Endothelial cell of umbilical vein (primary cell): Measurements from ENCODE around the gene ETFRF1. TPM values are rescaled to one million over a fixed set of nuclear protein-coding genes. Genes with fewer than 3 reads are reported as not detected.

Source experiments
- BruUV-seq: library from RNA; stranded (reverse); fragments of 400-500 nt; replicated peaks from 2 replicates; lab custom pipeline; 2021; lab: Mats Ljungman, UMichigan
- CTCF ChIA-PET: fragments of 300-600, 350-600 bp; sonication (Branson Sonifier 250); formaldehyde crosslinking; loops from one replicate; lab custom pipeline; 2021; ENCODE audit warnings: antibody characterized with exemption, inconsistent platforms; lab: Charles Lee
- POLR2A ChIA-PET: fragments of 300-600, 350-600 bp; sonication (Branson Sonifier 250); formaldehyde crosslinking; loops from one replicate; lab custom pipeline; 2021; ENCODE audit warnings: antibody characterized with exemption, inconsistent platforms; lab: Charles Lee
- DNase-seq: peaks from one replicate; pipeline ENCODE4 v3.0.0-alpha.2; 2011; ENCODE audit warnings: low read depth, low spot score
- FAIRE-seq: peaks from 2 replicates; lab custom pipeline; 2011; peaks lifted over from hg19 to GRCh38; lab: Jason Lieb, UNC
- H2AFZ ChIP-seq: 2 replicates; pipeline ENCODE4 v1.6.0; 2012; ENCODE audit warnings: low read depth, low read length, control low read depth, inconsistent platforms
- H3K27ac ChIP-seq: 2 replicates; pipeline ENCODE4 v1.5.1; 2011; ENCODE audit warnings: low read depth, mild to moderate bottlenecking, control low read depth, low read length, moderate library complexity; ENCODE audit not compliant: insufficient read depth
- H3K27me3 ChIP-seq, 2 experiments: 2 replicates each; pipeline versions ENCODE4 v1.6.0 to v1.6.1; 2011; ENCODE audit warnings: low read length in 2 of 2, mixed read lengths in 1 of 2; ENCODE audit not compliant: control insufficient read depth in 2 of 2, insufficient read depth in 2 of 2
- H3K36me3 ChIP-seq, 2 experiments: 2 replicates in 1 of 2; 3 replicates in 1 of 2; pipeline ENCODE4 v1.5.1; 2011; ENCODE audit warnings: low read length in 2 of 2, mild to moderate bottlenecking in 1 of 2, moderate library complexity in 1 of 2; ENCODE audit not compliant: control insufficient read depth in 2 of 2, insufficient read depth in 2 of 2; ENCODE audit errors: extremely low read depth in 1 of 2
- H3K4me1 ChIP-seq: 3 replicates; pipeline ENCODE4 v1.5.1; 2011; ENCODE audit warnings: mild to moderate bottlenecking, low read length; ENCODE audit not compliant: control insufficient read depth, insufficient read depth; ENCODE audit errors: extremely low read depth
- H3K4me2 ChIP-seq: 2 replicates; pipeline ENCODE4 v1.6.1; 2011; ENCODE audit warnings: low read length, control low read depth, mixed read lengths; ENCODE audit not compliant: insufficient read depth
- H3K4me3 ChIP-seq, 3 experiments: fragments of 200-600 bp in 1 of 3; sonication (generic), shearing (Covaris generic) in 1 of 3; replicated peaks in 1 of 3; 2 replicates each; pipeline ENCODE4 v1.5.1; 2011 to 2016; ENCODE audit warnings: control low read depth in 3 of 3, low read length in 3 of 3, mild to moderate bottlenecking in 2 of 3, inconsistent platforms in 1 of 3, low read depth in 1 of 3, moderate library complexity in 1 of 3; ENCODE audit not compliant: insufficient read depth in 1 of 3
- H3K79me2 ChIP-seq: 2 replicates; pipeline ENCODE4 v1.6.0; 2012; ENCODE audit warnings: low read length, inconsistent platforms; ENCODE audit not compliant: control insufficient read depth, insufficient read depth
- H3K9ac ChIP-seq: replicated peaks from 2 replicates; pipeline ENCODE3; 2011; ENCODE audit warnings: low read length, control low read depth; ENCODE audit not compliant: insufficient read depth; ENCODE audit errors: extremely low read depth
- H3K9me1 ChIP-seq: replicated peaks from 3 replicates; pipeline ENCODE4 v1.6.0; 2011; ENCODE audit warnings: mild to moderate bottlenecking, low read length; ENCODE audit not compliant: control insufficient read depth, insufficient read depth; ENCODE audit errors: extremely low read depth
- H3K9me3 ChIP-seq: replicated peaks from 2 replicates; pipeline ENCODE4 v1.5.1; 2012; ENCODE audit warnings: low read length, inconsistent platforms; ENCODE audit not compliant: control insufficient read depth, insufficient read depth
- H4K20me1 ChIP-seq: replicated peaks from 2 replicates; pipeline ENCODE3; 2011; ENCODE audit warnings: mild to moderate bottlenecking, low read length; ENCODE audit not compliant: control insufficient read depth, insufficient read depth; ENCODE audit errors: extremely low read depth
- EZH2 ChIP-seq: IDR thresholded peaks from 2 replicates; pipeline ENCODE4 v1.6.1; 2012; ENCODE audit warnings: borderline replicate concordance, low read depth, mild to moderate bottlenecking, moderate library complexity, low read length, inconsistent platforms; ENCODE audit not compliant: severe bottlenecking
- FOS ChIP-seq: IDR thresholded peaks from 2 replicates; pipeline ENCODE4 v1.6.1; 2011; ENCODE audit warnings: mild to moderate bottlenecking, low read length, moderate library complexity, borderline replicate concordance; ENCODE audit not compliant: insufficient read depth
- GATA2 ChIP-seq: IDR thresholded peaks from 2 replicates; pipeline ENCODE4 v1.7.0; 2011; ENCODE audit warnings: low read depth, mild to moderate bottlenecking, moderate library complexity, mixed read lengths, low read length; ENCODE audit not compliant: insufficient read length, insufficient read depth
- JUN ChIP-seq: IDR thresholded peaks from 2 replicates; pipeline ENCODE4 v1.6.1; 2011; ENCODE audit warnings: borderline replicate concordance, low read depth; ENCODE audit not compliant: insufficient read length, insufficient read depth
- MYC ChIP-seq: IDR thresholded peaks from one replicate; pipeline ENCODE4 v1.6.1; 2011; ENCODE audit warnings: mild to moderate bottlenecking, low read depth, low read length
- POLR2A ChIP-seq: IDR thresholded peaks from 2 replicates; pipeline ENCODE4 v1.6.1; 2012; ENCODE audit warnings: low read depth, mild to moderate bottlenecking, control low read depth, low read length
- POLR2AphosphoS5 ChIP-seq: IDR thresholded peaks from 2 replicates; pipeline ENCODE4 v1.6.1; 2012; ENCODE audit warnings: low read depth, mild to moderate bottlenecking, control low read depth, low read length, moderate library complexity; ENCODE audit not compliant: insufficient read depth
- dilution Hi-C: fragments of 300-500 bp; cut with MboI; formaldehyde crosslinking; loops from one replicate; pipeline ENCODE4 v1.15.0; 2019; ENCODE audit warnings: low sequenced_read_pairs; ENCODE audit not compliant: extremely low pct_ligation_motif_present
- intact Hi-C: fragments of 100-400 bp; cut with micrococcal nuclease; formaldehyde crosslinking; loops from one replicate; pipeline ENCODE4 v1.10.0; 2022
- polyA plus RNA-seq, 4 experiments: library from polyadenylated mRNA; depleted of rRNA in 3 of 4; stranded (reverse) in 3 of 4; unstranded in 1 of 4; fragments of >200 nt; gene quantifications; 2 replicates each; pipeline versions ENCODE4 v1.2.1 to v1.2.3, GENCODE V29; 2011 to 2012; ENCODE audit warnings: missing spikeins in 1 of 4
- total RNA-seq: library from RNA; stranded (reverse); gene quantifications from 2 replicates; pipeline ENCODE4 v1.2.3, GENCODE V29; 2021
- TF ChIP-seq, protein P1 (sequence below), 2 donors: IDR thresholded peaks; 1 replicate in 1 of 2; 2 replicates in 1 of 2; pipeline ENCODE4 v1.5.1; 2011; ENCODE audit warnings: low read length in 2 of 2, mild to moderate bottlenecking in 2 of 2, moderate library complexity in 2 of 2, control low read depth in 1 of 2, inconsistent platforms in 1 of 2, low read depth in 1 of 2; ENCODE audit not compliant: insufficient read depth in 1 of 2; ENCODE audit errors: extremely low read depth in 1 of 2
- TF ChIP-seq, protein P2 (sequence below): IDR thresholded peaks from 2 replicates; pipeline ENCODE4 v1.6.1; 2011; ENCODE audit not compliant: insufficient read depth, insufficient read length

Gene ETFRF1
- total and polyA plus RNA-seq, 2 donors (not counting 3 experiments of a cell fraction or from before 2014, with no cell fraction given) = 6.9 to 10.6 TPM

DNA sequence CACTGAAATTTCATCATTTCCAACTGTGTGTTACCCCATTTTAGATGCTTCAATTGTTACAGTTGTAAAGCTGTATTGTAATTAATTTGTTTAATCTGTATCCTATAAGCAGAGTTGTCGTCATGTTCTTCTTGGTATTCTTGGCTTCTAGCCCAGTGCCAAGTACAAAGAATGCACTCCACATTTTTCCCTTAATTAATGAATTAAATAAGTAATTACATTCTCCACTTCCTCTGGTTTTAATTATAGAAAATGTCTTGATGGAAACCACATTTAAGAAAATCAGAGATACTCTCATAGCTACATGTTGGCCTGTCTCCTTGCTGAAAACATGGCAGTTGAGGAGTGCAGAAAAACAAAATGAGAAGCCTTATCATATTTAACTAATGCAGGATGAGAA lies 823 bp upstream of the ETFRF1 start:
- H3K4me2 ChIP-seq = peak overlapping the region; percentile 99
- H3K36me3 ChIP-seq = no peaks in the 10 kb centered on the region
- ChIA-PET POLR2A (no interaction called here), CTCF (interaction anchor here (1.2 to 1.6 kb wide), 2 partner anchors 39 to 47 kb away, joined by 4 to 5 read pairs; no protein-coding TSS in a partner anchor)
- TF ChIP-seq MYC (no peak), FOS (no peak), JUN (no peak), POLR2A (no peak), GATA2 (no peak), EZH2 (no peak), POLR2AphosphoS5 (no peak)
- TF ChIP-seq, protein P1, sequence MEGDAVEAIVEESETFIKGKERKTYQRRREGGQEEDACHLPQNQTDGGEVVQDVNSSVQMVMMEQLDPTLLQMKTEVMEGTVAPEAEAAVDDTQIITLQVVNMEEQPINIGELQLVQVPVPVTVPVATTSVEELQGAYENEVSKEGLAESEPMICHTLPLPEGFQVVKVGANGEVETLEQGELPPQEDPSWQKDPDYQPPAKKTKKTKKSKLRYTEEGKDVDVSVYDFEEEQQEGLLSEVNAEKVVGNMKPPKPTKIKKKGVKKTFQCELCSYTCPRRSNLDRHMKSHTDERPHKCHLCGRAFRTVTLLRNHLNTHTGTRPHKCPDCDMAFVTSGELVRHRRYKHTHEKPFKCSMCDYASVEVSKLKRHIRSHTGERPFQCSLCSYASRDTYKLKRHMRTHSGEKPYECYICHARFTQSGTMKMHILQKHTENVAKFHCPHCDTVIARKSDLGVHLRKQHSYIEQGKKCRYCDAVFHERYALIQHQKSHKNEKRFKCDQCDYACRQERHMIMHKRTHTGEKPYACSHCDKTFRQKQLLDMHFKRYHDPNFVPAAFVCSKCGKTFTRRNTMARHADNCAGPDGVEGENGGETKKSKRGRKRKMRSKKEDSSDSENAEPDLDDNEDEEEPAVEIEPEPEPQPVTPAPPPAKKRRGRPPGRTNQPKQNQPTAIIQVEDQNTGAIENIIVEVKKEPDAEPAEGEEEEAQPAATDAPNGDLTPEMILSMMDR (IDR thresholded peaks at IDR 0.05; ENCODE audit: extremely low read depth in 1 of 2, insufficient read depth in 1 of 2, low read depth in 1 of 2, low read length in 2 of 2) = no peak
- TF ChIP-seq, protein P2, sequence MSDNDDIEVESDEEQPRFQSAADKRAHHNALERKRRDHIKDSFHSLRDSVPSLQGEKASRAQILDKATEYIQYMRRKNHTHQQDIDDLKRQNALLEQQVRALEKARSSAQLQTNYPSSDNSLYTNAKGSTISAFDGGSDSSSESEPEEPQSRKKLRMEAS = no peak
- BruUV-seq = no TSS peak
- dilution Hi-C loops = no loop called here
- peaks cover 13% of the 10 kb centered on the region for H3K4me1 ChIP-seq
- H3K9me3 ChIP-seq = no peaks in the 10 kb centered on the region
- intact Hi-C loops = no loop called here
- no peak overlapping the region for H2AFZ ChIP-seq
- H3K9me1 ChIP-seq = no peaks in the 10 kb centered on the region
- H3K4me3 ChIP-seq = peak overlapping the region in 1 of 3 experiments; percentile 60
- no peak overlapping the region for H3K9ac ChIP-seq
- H3K79me2 ChIP-seq = no peaks in the 10 kb centered on the region
- DNase-seq (peak; percentile 35), FAIRE-seq (no peak)
- no peaks in the 10 kb centered on the region for H4K20me1 ChIP-seq
- no peak overlapping the region for H3K27ac ChIP-seq
- no peaks in the 10 kb centered on the region for H3K27me3 ChIP-seq
